ENCODE data around the gene MIB2. TPM values are rescaled to one million over a fixed set of nuclear protein-coding genes. Genes with fewer than 3 reads are reported as not detected.

Gene MIB2
- polyA plus RNA-seq, 4 donors, result 44.7 to 213 (median 116) TPM

DNA sequence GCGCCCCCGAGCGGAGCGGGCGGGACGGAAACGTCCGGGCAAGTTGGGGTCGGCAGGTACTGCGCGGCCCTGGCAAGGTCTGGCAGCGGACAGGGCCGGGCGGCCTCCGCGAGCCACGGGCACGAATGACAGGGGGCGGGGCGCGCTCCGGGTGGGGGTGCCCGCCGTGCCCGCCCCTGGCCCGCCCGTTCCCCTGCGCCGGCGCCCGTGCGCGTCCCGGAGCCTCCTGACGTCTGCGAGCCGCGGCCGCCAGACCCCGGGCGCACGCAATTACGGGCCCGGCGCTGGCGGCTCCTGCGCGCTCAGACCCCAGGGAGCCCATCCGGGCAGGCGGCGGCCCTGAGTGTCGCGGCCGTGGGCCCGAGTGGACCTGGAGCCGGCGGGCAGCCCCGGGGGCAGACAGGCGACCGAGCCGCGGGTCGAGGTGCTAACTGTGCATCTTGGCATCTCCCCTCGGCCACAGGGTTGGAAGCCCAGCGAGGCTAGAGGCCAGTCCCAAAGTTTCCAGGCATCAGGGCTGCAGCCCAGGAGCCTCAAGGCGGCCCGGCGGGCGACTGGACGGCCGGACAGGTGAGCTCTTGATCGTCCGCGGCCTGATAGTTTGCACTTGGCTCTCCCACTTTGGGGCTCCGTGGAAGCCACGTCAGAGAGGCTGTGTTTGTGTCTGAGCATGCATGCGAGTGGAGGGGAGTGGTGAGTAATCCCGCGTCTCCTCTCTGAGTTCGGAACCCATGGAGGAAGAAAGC lies 918 bp downstream of the MIB2 start:
- peak overlapping the region in 2 of 3 donors; percentile 96 to 100 for H3K27ac ChIP-seq (ENCODE audit: low read depth in 1 of 3, low read length in 2 of 3)
- 2 to 9% (median 6%) methylated on average over 45 to 80 of the region's 80 CpGs for WGBS, 3 donors
- no peaks in the 10 kb centered on the region for H3K9me3 ChIP-seq (ENCODE audit: control insufficient read depth in 2 of 2, insufficient read depth in 1 of 2, low read depth in 1 of 2, low read length in 1 of 2)
- no peaks in the 10 kb centered on the region for H3K27me3 ChIP-seq (ENCODE audit: control insufficient read depth in 3 of 3, insufficient read depth in 3 of 3, low read length in 3 of 3)
- peak overlapping the region; percentile 61 to 95 (median 88) for H3K4me3 ChIP-seq (ENCODE audit: low read depth in 1 of 3, low read length in 3 of 3)
- no peak for FAIRE-seq
- H3K4me1 ChIP-seq (ENCODE audit: control insufficient read depth in 3 of 3, insufficient read depth in 2 of 3, low read depth in 1 of 3, low read length in 2 of 3), result peaks cover 0 to 15% (median 5%) of the 10 kb centered on the region in 3 donors
- peaks cover 0 to 35% (median 0%) of the 10 kb centered on the region in 3 donors for H3K36me3 ChIP-seq (ENCODE audit: control insufficient read depth in 3 of 3, insufficient read depth in 2 of 3, low read depth in 1 of 3, low read length in 3 of 3)
- DNase-seq, result peak in 1 of 2 donors; percentile 51

DNA sequence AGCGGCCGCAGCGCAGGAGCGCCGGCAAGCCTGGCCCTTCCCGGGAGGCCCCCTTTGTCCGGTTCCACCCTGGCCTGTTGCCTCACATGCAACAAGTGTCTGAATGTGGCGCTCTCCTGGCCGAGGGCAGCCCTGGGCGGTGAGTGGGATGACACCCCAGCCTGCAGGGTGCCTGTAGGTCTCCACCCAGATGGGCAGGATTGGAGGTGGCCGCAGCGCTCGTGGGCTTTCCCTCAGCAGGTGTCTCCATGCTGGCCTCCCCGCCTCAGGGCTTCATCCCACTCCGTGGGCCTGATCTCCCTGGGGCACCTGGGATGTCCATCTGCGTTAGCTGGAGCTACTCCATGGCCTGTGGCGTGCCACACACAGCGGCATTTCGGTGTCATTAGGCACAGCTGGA lies 1.5 kb downstream of the MIB2 start:
- Histone ChIP-seq H3K9me3 (ENCODE audit: control insufficient read depth in 2 of 2, insufficient read depth in 1 of 2, low read depth in 1 of 2, low read length in 1 of 2) (no peaks in the 10 kb centered on the region), H3K4me3 (ENCODE audit: low read depth in 1 of 3, low read length in 3 of 3) (peak overlapping the region in 2 of 3 donors; percentile 61 to 95)
- WGBS, 3 donors, result 54 to 79% (median 60%) methylated on average over 19 of the region's 19 CpGs

DNA sequence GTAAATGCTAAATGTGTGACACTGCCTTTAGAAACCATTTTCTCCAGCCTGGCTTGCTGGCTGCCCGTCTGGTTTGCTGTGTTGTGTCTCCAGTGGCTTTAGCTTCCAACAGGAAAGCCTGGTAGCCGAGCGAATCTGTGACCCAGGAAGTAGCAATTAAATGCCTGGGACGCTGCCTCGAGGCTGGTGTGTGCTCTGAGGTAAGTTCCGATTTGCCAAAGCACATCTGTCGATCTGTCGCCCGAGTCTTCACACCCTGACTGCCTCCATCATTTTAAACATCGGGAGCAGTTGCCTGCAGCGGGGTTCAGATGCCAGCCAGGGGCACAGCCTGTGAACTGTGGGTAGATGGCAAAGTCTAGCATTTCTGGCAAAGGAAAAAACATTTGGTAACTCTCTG lies 2.2 kb downstream of the MIB2 start:
- H3K9me3 ChIP-seq (ENCODE audit: control insufficient read depth in 2 of 2, insufficient read depth in 1 of 2, low read depth in 1 of 2, low read length in 1 of 2), result no peaks in the 10 kb centered on the region
- FAIRE-seq, result no peak
- H3K27me3 ChIP-seq (ENCODE audit: control insufficient read depth in 3 of 3, insufficient read depth in 3 of 3, low read length in 3 of 3), result no peaks in the 10 kb centered on the region
- H3K4me3 ChIP-seq (ENCODE audit: low read depth in 1 of 3, low read length in 3 of 3), result no peak overlapping the region
- no peak for DNase-seq
- 91 to 93% (median 92%) methylated on average over 11 of the region's 11 CpGs for WGBS, 3 donors
- H3K4me1 ChIP-seq (ENCODE audit: control insufficient read depth in 3 of 3, insufficient read depth in 2 of 3, low read depth in 1 of 3, low read length in 2 of 3), result peaks cover 0 to 15% (median 5%) of the 10 kb centered on the region in 3 donors
- peaks cover 0 to 43% (median 0%) of the 10 kb centered on the region in 3 donors for H3K36me3 ChIP-seq (ENCODE audit: control insufficient read depth in 3 of 3, insufficient read depth in 2 of 3, low read depth in 1 of 3, low read length in 3 of 3)
- no peak overlapping the region for H3K27ac ChIP-seq (ENCODE audit: low read depth in 1 of 3, low read length in 2 of 3)

More for the DNA sequence above, 1.5 kb downstream of the MIB2 start:
- Histone ChIP-seq H3K36me3 (ENCODE audit: control insufficient read depth in 3 of 3, insufficient read depth in 2 of 3, low read depth in 1 of 3, low read length in 3 of 3) (peaks cover 0 to 37% (median 0%) of the 10 kb centered on the region in 3 donors), H3K27ac (ENCODE audit: low read depth in 1 of 3, low read length in 2 of 3) (no peak overlapping the region), H3K27me3 (ENCODE audit: control insufficient read depth in 3 of 3, insufficient read depth in 3 of 3, low read length in 3 of 3) (no peaks in the 10 kb centered on the region), H3K4me1 (ENCODE audit: control insufficient read depth in 3 of 3, insufficient read depth in 2 of 3, low read depth in 1 of 3, low read length in 2 of 3) (peaks cover 0 to 15% (median 5%) of the 10 kb centered on the region in 3 donors)
- FAIRE-seq (no peak), DNase-seq (no peak)

DNA sequence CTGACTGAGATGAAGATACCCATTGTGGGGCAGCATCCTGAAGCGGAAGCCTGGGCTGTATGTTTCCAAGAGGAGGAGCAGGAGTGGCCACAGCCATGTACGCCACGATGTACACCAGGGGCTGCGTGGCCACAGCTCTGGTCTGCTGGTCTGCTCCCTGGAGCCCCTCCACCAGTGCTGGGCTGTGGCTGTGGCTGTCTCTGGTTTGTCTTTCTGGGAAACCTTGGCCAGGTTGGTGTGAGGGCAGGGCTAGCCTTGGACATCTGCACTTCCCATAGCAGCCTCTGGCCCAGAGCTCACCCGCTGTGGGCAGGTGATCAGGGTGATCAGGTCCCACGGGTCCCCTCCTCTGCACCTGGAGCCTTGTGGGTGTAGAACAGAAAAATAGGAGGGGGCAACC lies 2.6 kb downstream of the MIB2 start:
- 90 to 91% (median 90%) methylated on average over 6 of the region's 6 CpGs for WGBS, 3 donors
- Histone ChIP-seq H3K27me3 (ENCODE audit: control insufficient read depth in 3 of 3, insufficient read depth in 3 of 3, low read length in 3 of 3) (no peaks in the 10 kb centered on the region), H3K4me3 (ENCODE audit: low read depth in 1 of 3, low read length in 3 of 3) (no peak overlapping the region), H3K4me1 (ENCODE audit: control insufficient read depth in 3 of 3, insufficient read depth in 2 of 3, low read depth in 1 of 3, low read length in 2 of 3) (peaks cover 0 to 15% (median 5%) of the 10 kb centered on the region in 3 donors), H3K27ac (ENCODE audit: low read depth in 1 of 3, low read length in 2 of 3) (no peak overlapping the region), H3K36me3 (ENCODE audit: control insufficient read depth in 3 of 3, insufficient read depth in 2 of 3, low read depth in 1 of 3, low read length in 3 of 3) (peaks cover 0 to 47% (median 0%) of the 10 kb centered on the region in 3 donors), H3K9me3 (ENCODE audit: control insufficient read depth in 2 of 2, insufficient read depth in 1 of 2, low read depth in 1 of 2, low read length in 1 of 2) (no peaks in the 10 kb centered on the region)
- FAIRE-seq (no peak), DNase-seq (no peak)

DNA sequence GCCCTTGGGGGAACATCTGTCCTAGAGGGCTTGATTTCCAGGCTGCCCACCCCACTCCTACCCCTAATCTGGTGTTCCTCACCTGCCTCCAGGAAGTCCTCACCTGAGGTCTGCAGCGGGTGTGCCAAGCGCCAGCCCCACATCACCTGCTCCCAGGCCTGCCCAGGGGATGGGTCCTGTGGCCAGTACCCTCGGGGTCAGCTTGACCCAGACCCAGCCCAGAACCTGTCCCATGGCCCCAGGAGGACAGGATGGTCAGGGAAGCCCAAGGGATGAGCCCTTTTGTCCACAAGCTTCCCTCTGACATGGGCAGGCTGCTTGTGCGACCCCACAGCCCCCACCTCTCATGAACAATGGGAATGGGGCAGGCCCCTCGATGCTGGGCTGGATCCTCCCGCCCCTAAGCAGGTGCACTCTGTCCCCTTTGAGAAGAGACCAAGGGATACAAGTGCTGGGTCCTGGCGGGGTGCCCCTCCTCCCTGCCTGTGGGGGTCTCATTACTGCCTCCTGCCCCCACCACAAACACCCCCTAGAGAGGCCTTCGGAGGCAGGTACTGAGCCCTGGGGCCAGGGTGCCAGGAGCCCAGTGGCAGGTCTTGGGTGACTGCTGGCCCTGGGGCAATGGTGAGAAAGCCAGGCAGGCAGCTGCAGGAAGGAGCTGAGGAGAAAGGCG lies 3.2 kb downstream of the MIB2 start:
- DNase-seq (no peak), FAIRE-seq (no peak)
- WGBS, 3 donors, result 90 to 92% (median 91%) methylated on average over 9 of the region's 9 CpGs
- no peaks in the 10 kb centered on the region for H3K9me3 ChIP-seq (ENCODE audit: control insufficient read depth in 2 of 2, insufficient read depth in 1 of 2, low read depth in 1 of 2, low read length in 1 of 2)
- no peak overlapping the region for H3K27ac ChIP-seq (ENCODE audit: low read depth in 1 of 3, low read length in 2 of 3)
- peaks cover 0 to 48% (median 0%) of the 10 kb centered on the region in 3 donors for H3K36me3 ChIP-seq (ENCODE audit: control insufficient read depth in 3 of 3, insufficient read depth in 2 of 3, low read depth in 1 of 3, low read length in 3 of 3)
- H3K4me1 ChIP-seq (ENCODE audit: control insufficient read depth in 3 of 3, insufficient read depth in 2 of 3, low read depth in 1 of 3, low read length in 2 of 3), result peaks cover 0 to 11% (median 5%) of the 10 kb centered on the region in 3 donors
- no peak overlapping the region for H3K4me3 ChIP-seq (ENCODE audit: low read depth in 1 of 3, low read length in 3 of 3)
- H3K27me3 ChIP-seq (ENCODE audit: control insufficient read depth in 3 of 3, insufficient read depth in 3 of 3, low read length in 3 of 3), result no peaks in the 10 kb centered on the region

DNA sequence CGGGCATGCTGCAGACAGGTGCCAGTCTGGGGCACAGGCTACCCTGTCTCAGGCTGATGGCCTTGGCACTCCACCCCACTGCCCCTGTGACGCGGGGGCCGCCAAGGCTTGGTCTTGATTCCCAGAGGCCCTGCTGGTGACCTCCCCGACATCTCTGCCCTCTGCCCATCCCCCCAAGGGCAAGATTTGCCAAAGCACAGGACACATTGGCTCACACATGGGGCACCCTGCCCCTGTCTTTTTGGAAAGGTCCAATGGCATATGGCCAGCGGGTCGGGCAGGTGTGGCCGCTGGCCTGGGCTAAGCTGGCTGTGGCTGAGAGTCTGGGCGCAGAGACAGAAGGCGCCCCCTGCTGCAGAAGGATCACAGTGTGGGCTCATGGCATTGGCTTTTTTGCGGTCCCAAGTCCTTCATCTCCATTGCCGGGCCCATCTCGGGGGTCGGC lies 4.6 kb downstream of the MIB2 start:
- H3K36me3 ChIP-seq (ENCODE audit: control insufficient read depth in 3 of 3, insufficient read depth in 2 of 3, low read depth in 1 of 3, low read length in 3 of 3), result peaks cover 0 to 62% (median 0%) of the 10 kb centered on the region in 3 donors
- no peaks in the 10 kb centered on the region for H3K9me3 ChIP-seq (ENCODE audit: control insufficient read depth in 2 of 2, insufficient read depth in 1 of 2, low read depth in 1 of 2, low read length in 1 of 2)
- FAIRE-seq (no peak), DNase-seq (no peak)
- 69 to 80% (median 75%) methylated on average over 12 to 14 of the region's 14 CpGs for WGBS, 3 donors
- no peak overlapping the region for H3K27ac ChIP-seq (ENCODE audit: low read depth in 1 of 3, low read length in 2 of 3)
- H3K4me1 ChIP-seq (ENCODE audit: control insufficient read depth in 3 of 3, insufficient read depth in 2 of 3, low read depth in 1 of 3, low read length in 2 of 3), result peaks cover 0 to 8% (median 5%) of the 10 kb centered on the region in 3 donors
- H3K27me3 ChIP-seq (ENCODE audit: control insufficient read depth in 3 of 3, insufficient read depth in 3 of 3, low read length in 3 of 3), result no peaks in the 10 kb centered on the region
- H3K4me3 ChIP-seq (ENCODE audit: low read depth in 1 of 3, low read length in 3 of 3), result no peak overlapping the region

DNA sequence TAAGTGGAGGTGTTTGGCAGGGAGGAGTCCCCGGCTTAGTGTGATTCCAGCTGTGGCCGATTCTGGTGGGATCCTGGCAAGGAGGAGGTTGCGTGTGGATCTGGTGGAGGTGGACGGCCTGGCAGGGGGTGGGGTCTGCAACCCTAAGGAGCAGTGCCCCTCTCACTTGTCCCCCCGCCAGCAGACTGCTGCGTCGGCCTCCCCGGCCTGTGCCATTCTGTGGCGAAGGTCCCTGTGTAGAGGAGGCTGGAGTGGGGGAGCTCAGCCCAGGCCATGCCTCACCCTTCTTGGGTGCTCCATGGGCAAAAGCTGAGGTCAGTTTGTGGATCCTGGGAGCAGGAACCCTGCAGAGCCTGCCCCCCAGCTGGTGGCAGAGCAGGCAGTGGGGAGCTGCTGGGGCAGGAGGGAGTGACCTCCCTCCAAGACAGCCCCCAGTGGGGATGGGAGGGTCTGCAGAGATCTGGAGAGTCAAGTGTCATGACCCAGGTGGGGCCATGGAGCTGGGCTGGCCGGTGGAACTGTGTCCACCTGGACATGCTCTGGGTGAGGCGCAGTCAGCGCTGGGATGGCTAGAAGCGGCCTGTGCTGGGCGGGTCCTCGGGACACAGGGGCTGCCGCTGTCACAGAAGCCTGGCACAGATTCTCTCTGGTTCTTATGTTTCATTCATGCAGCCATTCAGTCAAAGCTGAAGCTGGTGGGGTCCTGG lies 5.3 kb downstream of the MIB2 start:
- DNase-seq, result no peak
- 92 to 94% (median 92%) methylated on average over 16 of the region's 16 CpGs for WGBS, 3 donors
- H3K27me3 ChIP-seq (ENCODE audit: control insufficient read depth in 3 of 3, insufficient read depth in 3 of 3, low read length in 3 of 3), result no peaks in the 10 kb centered on the region
- no peak overlapping the region for H3K4me3 ChIP-seq (ENCODE audit: low read depth in 1 of 3, low read length in 3 of 3)
- H3K36me3 ChIP-seq (ENCODE audit: control insufficient read depth in 3 of 3, insufficient read depth in 2 of 3, low read depth in 1 of 3, low read length in 3 of 3), result peaks cover 0 to 69% (median 0%) of the 10 kb centered on the region in 3 donors
- FAIRE-seq, result no peak
- H3K4me1 ChIP-seq (ENCODE audit: control insufficient read depth in 3 of 3, insufficient read depth in 2 of 3, low read depth in 1 of 3, low read length in 2 of 3), result peaks cover 0 to 8% (median 5%) of the 10 kb centered on the region in 3 donors
- no peak overlapping the region for H3K27ac ChIP-seq (ENCODE audit: low read depth in 1 of 3, low read length in 2 of 3)
- H3K9me3 ChIP-seq (ENCODE audit: control insufficient read depth in 2 of 2, insufficient read depth in 1 of 2, low read depth in 1 of 2, low read length in 1 of 2), result no peaks in the 10 kb centered on the region
